ENCODE results near the gene KIAA1328.
"Not testable (repeated sequence)": the region's sequence is repeated elsewhere in the genome, so short reads cannot be mapped to it uniquely, and the experiment has no call there.

KIAA1328 gene

GRCh38 chr18:36903215-36903928 is 74.4 kb downstream of the KIAA1328 start:
- H3K4me1 ChIP-seq, result peaks cover 0 to 19% (median 9%) of the 10 kb centered on the region in 4 donors
- no peak overlapping the region for H3K4me3 ChIP-seq
- no peaks in the 10 kb centered on the region for H3K27me3 ChIP-seq
- no peak overlapping the region for H3K27ac ChIP-seq
- no peaks in the 10 kb centered on the region for H3K9me3 ChIP-seq
- intact Hi-C loops (cut with DNase I; ENCODE audit: low total_unique reads), result no loop called here
- DNase-seq, result no peak
- TF ChIP-seq CTCF (IDR thresholded peaks at IDR 0.05), result no peak
- H3K36me3 ChIP-seq, result peaks cover 0 to 5% (median 0%) of the 10 kb centered on the region in 3 donors

- DNase-seq, result no peak
- intact Hi-C loops (cut with DNase I; ENCODE audit: low total_unique reads), result no loop called here
- Histone ChIP-seq H3K36me3 (no peaks in the 10 kb centered on the region), H3K27me3 (no peaks in the 10 kb centered on the region), H3K4me3 (no peak overlapping the region), H3K27ac (no peak overlapping the region), H3K4me1 (peaks cover 0 to 19% (median 9%) of the 10 kb centered on the region in 4 donors), H3K9me3 (no peaks in the 10 kb centered on the region)
- no peak for TF ChIP-seq CTCF (IDR thresholded peaks at IDR 0.05)
These were observed 76.6 kb downstream of the KIAA1328 start for GRCh38 chr18:36905571-36905970.

GRCh38 chr18:36909282-36909681 is 80.4 kb downstream of the KIAA1328 start:
- H3K27me3 ChIP-seq; H3K9me3 ChIP-seq; H3K36me3 ChIP-seq; DNase-seq; H3K4me1 ChIP-seq; H3K4me3 ChIP-seq; intact Hi-C loops (cut with DNase I; ENCODE audit: low total_unique reads); H3K27ac ChIP-seq: not testable (repeated sequence)

- Histone ChIP-seq H3K27ac (no peak overlapping the region), H3K27me3 (no peaks in the 10 kb centered on the region), H3K4me1 (no peaks in the 10 kb centered on the region), H3K4me3 (no peak overlapping the region), H3K9me3 (no peaks in the 10 kb centered on the region), H3K36me3 (no peaks in the 10 kb centered on the region)
- intact Hi-C loops (cut with DNase I; ENCODE audit: low total_unique reads), result no loop called here
- DNase-seq, result no peak
- TF ChIP-seq CTCF (IDR thresholded peaks at IDR 0.05), result no peak
These were observed 84.0 kb downstream of the KIAA1328 start for GRCh38 chr18:36912887-36913286.

GRCh38 chr18:36917907-36918306 is 89.0 kb downstream of the KIAA1328 start:
- H3K27me3 ChIP-seq, result no peaks in the 10 kb centered on the region
- no peaks in the 10 kb centered on the region for H3K4me1 ChIP-seq
- no peak overlapping the region for H3K4me3 ChIP-seq
- no peak overlapping the region for H3K27ac ChIP-seq
- no peak for DNase-seq
- H3K36me3 ChIP-seq, result no peaks in the 10 kb centered on the region
- H3K9me3 ChIP-seq, result peaks cover 0 to 4% (median 0%) of the 10 kb centered on the region in 3 donors
- no peak for TF ChIP-seq CTCF (IDR thresholded peaks at IDR 0.05)
- intact Hi-C loops (cut with DNase I; ENCODE audit: low total_unique reads), result no loop called here

- intact Hi-C loops (cut with DNase I; ENCODE audit: low total_unique reads), result no loop called here
- Histone ChIP-seq H3K36me3 (peaks cover 0 to 8% (median 6%) of the 10 kb centered on the region in 3 donors), H3K27me3 (no peaks in the 10 kb centered on the region), H3K4me1 (peaks cover 0 to under 1% (median 0%) of the 10 kb centered on the region in 4 donors), H3K27ac (no peak overlapping the region), H3K4me3 (no peak overlapping the region), H3K9me3 (no peaks in the 10 kb centered on the region)
- DNase-seq, result no peak
- TF ChIP-seq CTCF (IDR thresholded peaks at IDR 0.05), result no peak
These were observed 100.7 kb downstream of the KIAA1328 start for GRCh38 chr18:36929601-36930000.
